Activated T-cell treated with anti-CD3 and anti-CD28 coated beads, Interleukin-2, amount 50 U/mL, for 72 hours (primary cell): ENCODE measurements around the gene PRPF18. TPM values are rescaled to one million over a fixed set of nuclear protein-coding genes. Genes with fewer than 3 reads are reported as not detected.
"Not testable (repeated sequence)": the region's sequence is repeated elsewhere in the genome, so short reads cannot be mapped to it uniquely, and the experiment has no call there.

Experiments
- ATAC-seq, 2 donors: fragments of 150-1000 bp; cut with Tn5 transposase; replicated peaks in 1 of 2; 2 replicates each; pipeline ENCODE4 v1.10.0; 2021; ENCODE audit warnings: moderate library complexity in 2 of 2, mild to moderate bottlenecking in 1 of 2
- DNase-seq, 2 donors: peaks; one replicate each; pipeline ENCODE4 v3.0.0; 2021 to 2022; ENCODE audit warnings: mixed read lengths in 1 of 2
- H3K27ac Mint-ChIP-seq: one replicate; pipeline ENCODE4 v1.8.0; 2022; ENCODE audit warnings: mild to moderate bottlenecking, moderate library complexity, mixed read lengths
- H3K27me3 Mint-ChIP-seq: one replicate; pipeline ENCODE4 v1.8.0; 2022; ENCODE audit warnings: low read depth, mixed read lengths
- H3K36me3 Mint-ChIP-seq, 2 donors: one replicate each; pipeline ENCODE4 v1.8.0; 2022; ENCODE audit warnings: mixed read lengths in 2 of 2, mild to moderate bottlenecking in 1 of 2; ENCODE audit not compliant: insufficient read depth in 2 of 2
- H3K4me1 Mint-ChIP-seq: one replicate; pipeline ENCODE4 v1.8.0; 2022; ENCODE audit warnings: low read depth, mixed read lengths
- H3K4me3 Mint-ChIP-seq, 2 donors: one replicate each; pipeline ENCODE4 v1.8.0; 2022; ENCODE audit warnings: mild to moderate bottlenecking in 2 of 2, mixed read lengths in 2 of 2, moderate library complexity in 2 of 2
- H3K9me3 Mint-ChIP-seq, 2 donors: one replicate each; pipeline ENCODE4 v1.8.0; 2022; ENCODE audit warnings: mixed read lengths in 2 of 2
- total RNA-seq, 2 donors: library from RNA; stranded (reverse); gene quantifications; one replicate each; pipeline ENCODE4 v1.2.3, GENCODE V29; 2022

Gene PRPF18, protein sequence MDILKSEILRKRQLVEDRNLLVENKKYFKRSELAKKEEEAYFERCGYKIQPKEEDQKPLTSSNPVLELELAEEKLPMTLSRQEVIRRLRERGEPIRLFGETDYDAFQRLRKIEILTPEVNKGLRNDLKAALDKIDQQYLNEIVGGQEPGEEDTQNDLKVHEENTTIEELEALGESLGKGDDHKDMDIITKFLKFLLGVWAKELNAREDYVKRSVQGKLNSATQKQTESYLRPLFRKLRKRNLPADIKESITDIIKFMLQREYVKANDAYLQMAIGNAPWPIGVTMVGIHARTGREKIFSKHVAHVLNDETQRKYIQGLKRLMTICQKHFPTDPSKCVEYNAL
- 10 to 100 TPM; 20.6 to 24.7 TPM for total RNA-seq

DNA sequence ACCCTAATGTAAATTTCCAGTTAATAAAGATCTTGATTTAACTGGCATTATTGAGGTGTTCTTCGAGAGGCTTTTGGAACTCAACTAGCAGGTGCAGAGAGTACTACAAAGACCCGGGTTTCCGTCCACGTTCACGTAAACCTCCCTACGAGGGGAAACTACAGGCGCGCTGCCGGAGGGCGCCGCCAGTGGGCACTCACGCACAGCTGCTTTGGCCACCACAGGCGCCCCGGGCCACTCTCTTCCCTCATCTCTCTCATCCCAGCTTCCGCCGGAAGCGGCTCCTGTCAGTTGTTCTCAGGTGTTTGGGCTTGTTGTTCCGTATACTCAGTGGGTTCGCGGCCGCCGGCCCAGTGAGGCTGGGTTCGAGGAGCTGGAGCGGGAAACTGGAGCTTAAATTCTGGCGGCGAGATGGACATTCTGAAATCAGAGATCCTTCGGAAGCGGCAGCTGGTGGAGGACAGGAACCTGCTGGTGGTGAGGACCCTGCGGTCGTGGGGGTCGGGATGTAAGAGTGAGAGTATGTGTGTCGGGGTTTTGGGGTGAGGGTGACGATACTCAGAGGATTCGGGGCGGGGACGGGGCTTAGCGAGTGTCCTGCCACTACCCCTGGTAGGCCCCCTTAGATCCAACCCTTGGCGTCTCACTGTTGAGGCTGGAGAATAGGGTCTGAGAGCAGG, at the start of gene PRPF18:
Gene PRPF18 (plus strand): TSS at position 290 of the 680 bp plus-strand sequence. CDS start 122 bp downstream, at position 412.
- DNase-seq (peak; percentile 94 to 95), ATAC-seq (peak; percentile 99)
- H3K4me1 Mint-ChIP-seq: peaks cover 25% of the 10 kb centered on the region
- H3K9me3 Mint-ChIP-seq: no peaks in the 10 kb centered on the region
- H3K36me3 Mint-ChIP-seq: peaks cover 4% of the 10 kb centered on the region in 2 donors
- H3K27me3 Mint-ChIP-seq: peaks cover 11% of the 10 kb centered on the region
- peak within 1 kb of the TSS; percentile 100 for H3K27ac Mint-ChIP-seq
- peak within 1 kb of the TSS; percentile 98 to 99 for H3K4me3 Mint-ChIP-seq

DNA sequence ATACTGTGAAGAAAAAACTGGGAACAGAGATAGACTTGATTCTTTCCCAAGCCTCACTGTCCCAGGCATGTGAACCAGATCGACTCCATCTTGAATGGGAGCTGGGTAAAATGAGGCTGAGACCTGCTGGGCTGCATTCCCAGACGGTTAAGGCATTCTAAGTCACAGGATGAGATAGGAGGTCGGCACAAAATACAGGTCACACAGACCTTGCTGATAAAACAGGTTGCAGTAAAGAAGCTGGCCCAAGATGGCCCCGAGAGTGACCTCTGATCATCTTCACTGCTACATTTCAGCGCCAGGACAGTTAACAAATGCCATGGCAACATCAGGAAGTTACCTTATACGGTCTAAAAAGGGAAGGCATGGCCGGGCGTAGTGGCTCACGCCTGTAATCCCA, 48.8 kb upstream of the PRPF18 start:
- H3K4me3 Mint-ChIP-seq, DNase-seq, H3K36me3 Mint-ChIP-seq, ATAC-seq, H3K27ac Mint-ChIP-seq, H3K9me3 Mint-ChIP-seq, H3K4me1 Mint-ChIP-seq: not testable (repeated sequence)
- peaks cover 44% of the 10 kb centered on the region for H3K27me3 Mint-ChIP-seq

DNA sequence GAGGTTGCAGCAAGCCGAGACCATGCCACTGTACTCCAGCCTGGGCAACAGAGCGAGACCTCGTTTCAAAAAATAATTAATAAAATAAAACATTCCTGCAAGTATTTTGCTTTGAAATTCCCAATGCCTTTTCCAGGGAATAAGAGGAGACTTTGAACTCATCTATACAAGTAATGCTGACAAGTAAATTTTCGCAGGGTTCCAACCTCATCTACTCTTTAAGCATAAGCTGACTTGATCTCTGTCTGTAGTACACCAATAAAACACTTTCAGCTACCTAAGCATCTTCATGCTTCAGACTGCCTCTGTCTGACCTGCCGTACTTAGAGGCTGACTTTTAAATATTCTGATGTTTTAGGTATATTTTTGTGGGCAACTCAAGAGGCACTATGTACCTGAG, 44.2 kb upstream of the PRPF18 start:
- no peak for ATAC-seq
- Mint-ChIP-seq H3K36me3 (peaks cover 0 to 3% of the 10 kb centered on the region in 2 donors), H3K27me3 (peaks cover 46% of the 10 kb centered on the region), H3K27ac (no peak overlapping the region), H3K4me3 (no peak overlapping the region), H3K9me3 (peaks cover 0 to 2% of the 10 kb centered on the region in 2 donors), H3K4me1 (no peaks in the 10 kb centered on the region)
- DNase-seq: no peak

DNA sequence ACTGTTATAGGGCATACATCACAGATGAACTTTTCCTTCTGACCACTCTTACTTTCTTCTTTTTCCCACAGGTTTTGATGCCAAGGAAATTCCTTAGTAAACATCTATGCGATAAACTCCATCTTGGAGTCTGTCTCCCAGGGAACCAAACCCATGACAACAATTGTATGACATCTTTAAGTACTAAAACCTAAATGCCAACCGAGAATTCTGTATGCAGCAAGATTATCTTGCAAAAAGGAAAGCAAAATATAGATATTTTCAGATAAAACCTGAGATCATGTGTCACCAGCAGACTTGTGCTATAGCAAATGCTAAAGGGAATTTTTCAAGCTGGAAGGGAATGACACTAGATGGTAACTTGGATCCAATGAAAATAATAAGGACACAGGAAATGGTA, 36.0 kb upstream of the PRPF18 start:
- Mint-ChIP-seq H3K4me1 (no peaks in the 10 kb centered on the region), H3K36me3 (peaks cover 7 to 10% of the 10 kb centered on the region in 2 donors), H3K4me3 (no peak overlapping the region), H3K27me3 (peaks cover 14% of the 10 kb centered on the region), H3K9me3 (peaks cover 7 to 10% of the 10 kb centered on the region in 2 donors), H3K27ac (no peak overlapping the region)
- ATAC-seq (no peak), DNase-seq (no peak)

DNA sequence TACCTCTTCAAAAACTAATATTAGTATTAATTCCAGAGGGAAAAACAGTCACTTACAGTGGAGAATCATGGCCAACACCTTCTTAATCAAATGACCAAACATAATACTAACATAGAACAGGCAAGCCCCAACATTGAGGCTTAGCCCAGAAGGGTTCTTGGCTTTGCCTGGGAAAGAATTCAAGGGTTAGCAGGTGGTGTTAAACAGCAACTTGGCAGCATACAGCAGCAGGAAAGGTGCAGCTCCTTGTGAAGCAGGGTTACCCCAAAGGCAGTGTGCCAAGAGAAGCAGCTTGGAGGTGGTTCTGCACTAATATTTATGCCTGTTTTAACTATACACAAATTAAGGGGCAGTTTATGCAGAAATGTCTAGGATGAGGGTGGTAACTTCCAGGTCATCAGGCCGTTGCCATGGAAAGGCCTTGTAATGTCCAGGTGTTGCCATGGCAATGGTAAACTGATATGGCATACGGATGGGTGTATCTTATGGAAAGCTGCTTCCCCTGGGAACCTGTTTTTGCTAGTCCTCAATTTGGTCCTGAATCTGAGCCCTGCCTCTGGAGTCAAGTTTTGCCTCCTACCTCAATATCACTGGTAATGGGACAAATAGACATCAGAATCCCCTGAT, 30.8 kb upstream of the PRPF18 start:
- ATAC-seq: no peak
- Mint-ChIP-seq H3K4me3 (no peak overlapping the region), H3K9me3 (peaks cover 0 to 1% of the 10 kb centered on the region in 2 donors), H3K27me3 (peaks cover 11% of the 10 kb centered on the region), H3K27ac (no peak overlapping the region), H3K4me1 (no peaks in the 10 kb centered on the region), H3K36me3 (no peaks in the 10 kb centered on the region)
- DNase-seq: no peak

DNA sequence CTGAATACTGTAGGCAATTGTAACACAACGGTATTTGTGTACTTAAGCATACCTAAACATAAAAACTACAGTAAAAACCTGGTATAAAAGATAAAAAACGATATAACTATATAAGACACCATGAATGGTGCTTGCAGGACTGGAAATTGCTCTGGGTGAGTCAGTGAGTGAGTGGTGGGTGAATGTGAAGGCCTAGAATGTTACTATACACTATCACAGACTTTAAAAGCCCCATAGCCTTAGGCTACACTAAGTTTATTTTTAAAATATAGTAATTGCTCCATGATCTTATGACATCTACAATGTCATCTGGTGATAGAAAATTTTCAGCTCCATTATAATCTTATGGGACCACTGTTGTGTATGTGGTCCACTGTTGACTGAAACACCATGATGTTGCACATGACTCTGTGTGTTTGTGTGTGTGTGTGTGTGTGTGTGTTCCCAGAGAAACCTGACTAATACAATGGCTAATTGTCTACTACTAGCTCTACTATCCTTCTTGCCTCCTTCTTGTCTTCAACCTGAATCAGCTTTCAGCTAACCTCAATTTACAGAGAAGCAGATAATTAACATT, 27.6 kb upstream of the PRPF18 start:
- Mint-ChIP-seq H3K9me3 (peaks cover 0 to 1% of the 10 kb centered on the region in 2 donors), H3K36me3 (peaks cover 0 to 2% of the 10 kb centered on the region in 2 donors), H3K27ac (no peak overlapping the region), H3K27me3 (peaks cover 17% of the 10 kb centered on the region), H3K4me1 (no peaks in the 10 kb centered on the region), H3K4me3 (no peak overlapping the region)
- no peak for ATAC-seq
- DNase-seq: no peak

DNA sequence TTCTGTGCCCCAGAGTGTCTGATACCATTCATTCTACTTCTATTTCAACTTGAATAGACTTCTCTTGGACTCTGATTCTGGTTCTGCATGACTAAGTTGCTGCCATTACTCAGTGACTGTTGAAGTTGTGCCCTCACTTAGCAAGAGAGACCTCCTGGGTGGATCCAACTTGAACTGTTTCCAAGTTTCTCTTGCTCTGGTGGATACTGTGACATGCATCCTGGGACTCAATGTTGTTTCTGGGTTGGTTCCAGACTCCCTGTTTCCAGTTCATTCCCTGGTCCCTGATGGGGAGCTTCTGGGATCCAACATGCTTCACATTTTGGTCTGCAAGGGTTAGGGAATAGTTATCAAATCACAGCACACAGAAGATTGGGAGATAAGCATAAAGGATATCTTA, 26.2 kb upstream of the PRPF18 start:
- ATAC-seq (no peak), DNase-seq (no peak)
- Mint-ChIP-seq H3K4me1 (no peaks in the 10 kb centered on the region), H3K27ac (no peak overlapping the region), H3K27me3 (peaks cover 22% of the 10 kb centered on the region), H3K9me3 (peaks cover 1 to 2% of the 10 kb centered on the region in 2 donors), H3K36me3 (peaks cover 0 to 2% of the 10 kb centered on the region in 2 donors), H3K4me3 (no peak overlapping the region)

DNA sequence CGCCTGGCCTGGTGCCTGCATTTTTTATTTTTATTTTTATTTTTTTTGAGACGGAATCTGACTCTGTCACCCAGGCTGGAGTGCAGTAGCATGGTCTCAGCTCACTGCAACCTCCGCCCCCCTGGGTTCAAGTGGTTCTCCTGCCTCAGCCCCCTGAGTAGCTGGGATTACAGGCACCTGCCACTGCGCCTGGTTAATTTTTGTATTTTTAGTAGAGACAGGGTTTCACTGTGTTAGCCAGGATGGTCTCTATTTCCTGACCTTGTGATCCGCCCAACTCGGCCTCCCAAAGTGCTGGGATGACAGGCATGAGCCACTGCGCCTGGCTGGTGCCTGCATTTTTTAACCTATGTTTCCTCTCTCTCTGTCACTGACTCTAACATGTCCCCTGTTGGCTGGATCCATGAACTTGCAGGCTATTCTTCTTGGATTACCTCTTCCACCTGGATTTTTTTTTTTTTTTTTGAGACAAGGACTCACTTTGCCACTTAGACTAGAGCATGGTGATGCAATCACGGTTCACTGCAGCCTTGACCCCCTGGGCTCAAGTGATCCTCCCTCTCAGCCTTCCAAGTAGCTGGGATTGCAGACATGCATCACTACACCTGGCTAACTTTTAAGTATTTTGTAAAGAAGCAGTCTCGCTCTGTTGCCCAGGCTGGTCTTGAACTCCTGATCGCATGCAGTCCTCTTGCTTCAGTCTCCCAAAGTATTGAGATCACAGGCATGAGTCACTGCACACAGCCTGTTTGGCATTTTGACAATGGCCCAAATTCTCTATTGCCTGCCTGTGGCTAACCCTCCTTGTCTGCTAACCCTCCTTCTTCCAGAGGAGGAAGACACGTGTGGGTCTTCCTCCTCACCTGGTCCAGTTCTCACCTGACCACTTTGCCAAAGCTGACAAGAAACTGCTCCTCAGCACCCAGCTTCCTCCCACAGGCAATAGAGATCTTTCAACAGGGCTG, 23.0 kb upstream of the PRPF18 start:
- Mint-ChIP-seq H3K27me3 (peaks cover 17% of the 10 kb centered on the region), H3K4me1 (no peaks in the 10 kb centered on the region), H3K4me3 (no peak overlapping the region), H3K27ac (no peak overlapping the region), H3K9me3 (peaks cover 1 to 3% of the 10 kb centered on the region in 2 donors), H3K36me3 (peaks cover 0 to 2% of the 10 kb centered on the region in 2 donors)
- ATAC-seq (no peak), DNase-seq (no peak)

DNA sequence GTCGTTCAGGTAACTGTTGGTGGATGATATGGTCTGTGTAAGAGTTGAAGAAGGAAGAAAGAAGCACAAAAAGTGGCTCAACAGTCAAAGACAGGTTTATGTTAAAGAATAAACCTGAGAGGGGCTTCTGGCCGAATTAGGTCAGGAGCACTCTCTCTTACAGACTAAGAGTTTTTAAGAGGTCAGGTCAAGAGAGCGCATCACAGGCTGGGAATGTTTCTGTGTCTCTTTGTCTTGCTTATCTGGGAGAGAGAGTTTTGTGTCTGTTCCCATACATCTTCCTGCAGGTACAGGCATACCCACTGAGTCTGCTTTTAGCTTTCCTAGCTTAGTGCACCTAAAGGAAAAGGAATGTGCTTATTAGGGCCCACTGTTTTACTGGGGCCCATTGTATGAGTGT, 22.2 kb upstream of the PRPF18 start:
- Mint-ChIP-seq H3K27me3 (peaks cover 17% of the 10 kb centered on the region), H3K36me3 (peaks cover 0 to 2% of the 10 kb centered on the region in 2 donors)
- no peak for ATAC-seq

DNA sequence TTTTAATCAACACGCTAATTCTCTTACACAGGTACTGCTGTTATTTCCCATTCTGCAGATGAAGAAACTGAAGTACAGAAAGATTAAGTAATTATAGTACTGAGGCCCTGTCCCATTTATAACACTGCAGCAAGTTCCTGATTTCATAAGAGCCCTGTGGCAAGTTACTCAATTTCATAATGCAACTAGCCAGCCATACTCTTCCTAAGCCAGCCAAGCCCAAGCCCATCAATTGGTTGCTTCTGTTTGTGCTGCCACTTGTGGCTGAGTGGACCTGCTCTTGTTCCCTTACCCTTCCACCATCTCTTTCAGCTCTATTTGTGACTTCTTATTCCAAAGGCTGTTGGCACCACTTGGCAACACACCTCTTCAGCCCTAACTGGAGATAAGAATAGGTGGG, 19.7 kb upstream of the PRPF18 start:
- Mint-ChIP-seq H3K36me3 (peaks cover 0 to 2% of the 10 kb centered on the region in 2 donors), H3K9me3 (peaks cover 0 to 3% of the 10 kb centered on the region in 2 donors), H3K4me1 (no peaks in the 10 kb centered on the region), H3K27me3 (peaks cover 11% of the 10 kb centered on the region), H3K27ac (no peak overlapping the region), H3K4me3 (no peak overlapping the region)
- ATAC-seq (no peak), DNase-seq (no peak)

More for the DNA sequence above, 22.2 kb upstream of the PRPF18 start:
- Mint-ChIP-seq H3K9me3 (peaks cover 0 to 3% of the 10 kb centered on the region in 2 donors), H3K27ac (no peak overlapping the region), H3K4me1 (no peaks in the 10 kb centered on the region), H3K4me3 (no peak overlapping the region)
- no peak for DNase-seq

DNA sequence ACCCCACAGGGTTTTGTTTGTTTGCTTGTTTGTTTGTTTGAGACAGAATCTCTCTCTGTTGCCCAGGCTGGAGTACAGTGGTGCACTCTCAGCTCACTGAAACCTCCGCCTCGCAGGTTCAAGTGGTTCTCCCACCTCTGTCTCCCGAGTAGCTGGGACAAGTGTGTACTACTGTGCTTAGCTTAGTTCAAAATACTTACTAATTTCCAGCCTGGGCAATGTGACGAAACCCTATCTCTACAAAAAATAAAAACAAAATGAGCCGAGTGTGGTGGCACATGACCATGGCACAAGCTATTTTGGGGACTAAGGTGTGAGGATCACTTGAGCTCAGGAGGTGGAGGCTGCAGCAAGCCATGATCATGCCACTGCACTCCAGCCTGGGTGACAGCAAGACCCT, 15.2 kb upstream of the PRPF18 start:
- DNase-seq: no peak
- no peak overlapping the region for H3K4me3 Mint-ChIP-seq
- H3K36me3 Mint-ChIP-seq: peaks cover 2% of the 10 kb centered on the region in 2 donors
- no peak for ATAC-seq
- H3K9me3 Mint-ChIP-seq: peaks cover 1 to 4% of the 10 kb centered on the region in 2 donors
- no peak overlapping the region for H3K27ac Mint-ChIP-seq
- H3K4me1 Mint-ChIP-seq: no peaks in the 10 kb centered on the region
- H3K27me3 Mint-ChIP-seq: no peaks in the 10 kb centered on the region

DNA sequence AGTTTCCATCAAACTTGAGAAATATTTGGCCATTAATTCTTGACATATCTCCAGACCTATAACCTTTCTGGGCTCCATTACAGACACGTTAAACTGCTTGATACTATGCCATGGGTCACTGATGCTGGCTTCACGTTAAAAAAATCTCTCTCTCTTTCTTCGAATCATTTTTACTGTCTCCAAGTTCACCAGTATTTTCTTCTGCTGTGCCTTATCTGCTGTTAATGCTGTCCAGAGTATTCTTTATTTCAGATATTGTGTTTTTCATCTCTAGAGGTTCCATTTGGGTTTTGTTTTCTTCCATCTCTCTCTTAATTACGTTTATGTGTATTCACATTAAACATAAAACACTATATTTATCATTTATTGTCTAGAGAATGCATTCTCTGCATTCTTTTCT, 12.8 kb upstream of the PRPF18 start:
- ATAC-seq (no peak), DNase-seq (no peak)
- H3K4me3 Mint-ChIP-seq: no peak overlapping the region
- peaks cover 8% of the 10 kb centered on the region for H3K27me3 Mint-ChIP-seq
- H3K27ac Mint-ChIP-seq: no peak overlapping the region
- no peaks in the 10 kb centered on the region for H3K4me1 Mint-ChIP-seq
- peaks cover 0 to 4% of the 10 kb centered on the region in 2 donors for H3K9me3 Mint-ChIP-seq
- peaks cover 2% of the 10 kb centered on the region in 2 donors for H3K36me3 Mint-ChIP-seq
